ENCODE data around the gene COBL. TPM values are rescaled to one million over a fixed set of nuclear protein-coding genes. Genes with fewer than 3 reads are reported as not detected.

The COBL gene
- total and polyA plus RNA-seq, 10 of the 15 experiments (the other 5 are each of a cell fraction or from before 2014, with no cell fraction given): 0.21 TPM; not detected in 9

DNA sequence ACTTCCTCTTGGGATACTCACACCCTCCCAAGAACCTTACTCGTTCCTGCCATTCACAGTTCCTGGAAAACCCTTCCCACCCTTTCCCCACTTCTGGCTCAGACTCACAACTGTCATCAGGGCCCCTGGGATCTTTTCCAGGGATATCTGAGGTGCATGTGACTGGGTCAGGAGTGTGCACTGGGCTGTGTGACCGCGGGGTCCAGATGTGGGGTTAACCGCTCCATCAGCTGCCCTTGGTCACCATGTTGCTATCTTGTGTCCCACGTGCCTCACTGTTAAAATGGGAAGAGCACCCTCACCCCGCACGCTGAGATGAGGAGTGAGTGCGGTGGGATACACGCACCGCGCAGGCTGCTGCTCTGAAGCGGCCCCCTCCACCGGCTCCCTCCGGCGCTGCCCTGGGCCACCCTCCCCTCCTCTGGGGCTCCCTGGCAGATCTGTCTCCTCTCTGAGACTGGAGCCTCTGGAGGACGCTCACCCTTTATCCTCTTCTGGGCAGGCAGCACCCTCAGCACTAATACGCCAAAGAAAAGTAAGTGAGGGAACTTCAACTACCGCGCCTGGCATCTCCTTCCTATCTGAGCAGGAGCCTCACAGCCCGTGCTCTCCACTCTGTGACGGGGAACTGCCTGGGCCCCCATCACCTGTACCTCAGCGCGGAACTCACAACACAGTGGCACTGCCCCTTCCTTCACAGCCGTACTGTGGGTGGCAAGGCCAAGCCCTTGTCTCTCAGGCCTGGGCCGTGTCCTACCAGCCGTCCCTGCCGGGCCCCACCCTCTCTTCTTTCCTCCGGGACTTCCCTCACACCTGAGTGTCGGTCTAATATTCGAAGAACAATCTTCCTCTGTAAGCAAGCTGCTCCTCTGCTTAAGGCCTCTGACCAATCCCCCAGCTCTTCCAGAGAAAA is 15.6 kb downstream of the COBL start:
- H3K4me3 ChIP-seq: no peak overlapping the region
- ChIA-PET SMC1A (ENCODE audit: uncharacterized antibody, unreplicated experiment) (no interaction called here), CTCF (no interaction called here), RAD21 (ENCODE audit: unreplicated experiment) (no interaction called here), POLR2A (no interaction called here)
- no peaks in the 10 kb centered on the region for H3K36me3 ChIP-seq (ENCODE audit: control insufficient read depth in 2 of 2, insufficient read depth in 2 of 2, low read length in 1 of 2)
- H3K9me3 ChIP-seq (replicated peaks; ENCODE audit: control insufficient read depth, insufficient read depth, low read length): no peaks in the 10 kb centered on the region
- H4K20me1 ChIP-seq (ENCODE audit: control insufficient read depth, insufficient read depth): no peaks in the 10 kb centered on the region
- FAIRE-seq (no peak), ATAC-seq (no peak), DNase-seq (ENCODE audit: low read depth, low spot score) (no peak)
- no peak overlapping the region for H3K27ac ChIP-seq (ENCODE audit: control insufficient read depth, insufficient read depth)
- H3K27me3 ChIP-seq (replicated peaks in 1 of 2; ENCODE audit: control insufficient read depth in 2 of 2, insufficient read depth in 2 of 2, low read length in 1 of 2): no peaks in the 10 kb centered on the region
- BruUV-seq (replicated peaks): no TSS peak
- no peak overlapping the region for H3K4me2 ChIP-seq (ENCODE audit: control insufficient read depth, insufficient read depth)
- no peaks in the 10 kb centered on the region for H3K4me1 ChIP-seq (ENCODE audit: control insufficient read depth, insufficient read depth, low read length)
- in situ Hi-C loops (cut with MboI) (no loop called here), intact Hi-C loops (cut with micrococcal nuclease; ENCODE audit: unreplicated experiment) (no loop called here)
- 61% methylated on average over 30 of the region's 30 CpGs for WGBS (ENCODE audit: insufficient coverage, insufficient replicate concordance, low lambda C conversion rate, missing lambda C conversion rate)
- no peak for TF ChIP-seq NRF1 (conservative IDR thresholded peaks at IDR 0.05; ENCODE audit: low read depth, low read length)
- no peak for TF ChIP-seq MYB (IDR thresholded peaks at IDR 0.05; ENCODE audit: borderline replicate concordance, low read depth, low read length)
- no peak for TF ChIP-seq RB1 (IDR thresholded peaks at IDR 0.05; ENCODE audit: borderline replicate concordance)
- no peak for TF ChIP-seq CBX3 (IDR thresholded peaks at IDR 0.05; ENCODE audit: borderline replicate concordance, low read depth)
- TF ChIP-seq RFX5 (IDR thresholded peaks at IDR 0.05; ENCODE audit: low read depth, low read length): no peak
- TF ChIP-seq EED (IDR thresholded peaks at IDR 0.05; ENCODE audit: low read depth): no peak
- no peak for TF ChIP-seq PKNOX1 (IDR thresholded peaks at IDR 0.05)
- TF ChIP-seq IKZF2 (IDR thresholded peaks at IDR 0.05): no peak
- no peak for TF ChIP-seq BCLAF1 (IDR thresholded peaks at IDR 0.05)
- TF ChIP-seq NR2C2 (IDR thresholded peaks at IDR 0.05; ENCODE audit: borderline replicate concordance, control insufficient read depth, insufficient read length, low read depth): no peak
- no peak for TF ChIP-seq RELB (IDR thresholded peaks at IDR 0.05; ENCODE audit: low read depth)
- TF ChIP-seq, protein P1, sequence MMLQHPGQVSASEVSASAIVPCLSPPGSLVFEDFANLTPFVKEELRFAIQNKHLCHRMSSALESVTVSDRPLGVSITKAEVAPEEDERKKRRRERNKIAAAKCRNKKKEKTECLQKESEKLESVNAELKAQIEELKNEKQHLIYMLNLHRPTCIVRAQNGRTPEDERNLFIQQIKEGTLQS (IDR thresholded peaks at IDR 0.05; ENCODE audit: borderline replicate concordance, extremely low read depth, low read depth, low read length): no peak
- TF ChIP-seq LARP7 (IDR thresholded peaks at IDR 0.05): no peak
- TF ChIP-seq BRCA1 (IDR thresholded peaks at IDR 0.05; ENCODE audit: low read depth, low read length): no peak
- no peak for TF ChIP-seq POU2F2 (IDR thresholded peaks at IDR 0.05; ENCODE audit: borderline replicate concordance, low read depth, low read length)
- no peak for TF ChIP-seq ETV6 (conservative IDR thresholded peaks at IDR 0.05 in 1 of 2, IDR thresholded peaks at IDR 0.05 in 1 of 2; ENCODE audit: borderline replicate concordance in 1 of 2, low read depth in 1 of 2)
- H2AFZ ChIP-seq (ENCODE audit: control insufficient read depth, low read depth, low read length): no peak overlapping the region
- no peaks in the 10 kb centered on the region for H3K79me2 ChIP-seq (ENCODE audit: control insufficient read depth, insufficient read depth, low read length)
- no peak overlapping the region for H3K9ac ChIP-seq (ENCODE audit: control insufficient read depth, insufficient read depth, low read length)

Measured in GM12878 (cell line).